GM23338 (cell line): ENCODE measurements around the gene GALR2. TPM values are rescaled to one million over a fixed set of nuclear protein-coding genes. Genes with fewer than 3 reads are reported as not detected.

Experiments
- ATAC-seq: fragments of 200-7000 bp; cut with Tn5 transposase; 3 replicates; pipeline ENCODE4 v1.9.1; 2020
- DNase-seq: peaks from one replicate; pipeline ENCODE4 v3.0.0-alpha.2; 2015; ENCODE audit warnings: low spot score
- H2AFZ ChIP-seq: fragments of 200-600 bp; sonication (generic); 2 replicates; pipeline ENCODE4 v1.8.0; 2016; ENCODE audit warnings: antibody characterized with exemption, mild to moderate bottlenecking, moderate library complexity
- H3F3A ChIP-seq: fragments of 200-600 bp; sonication (generic); replicated peaks from 2 replicates; pipeline ENCODE4 v1.8.0; 2017; ENCODE audit warnings: antibody characterized with exemption, mixed run types, low read depth
- H3K27ac ChIP-seq: fragments of 200-600 bp; sonication (generic); 2 replicates; pipeline ENCODE4 v1.6.1; 2016; ENCODE audit warnings: low read depth
- H3K27me3 ChIP-seq: fragments of 200-600 bp; sonication (generic); 2 replicates; pipeline ENCODE4 v1.8.0; 2016; ENCODE audit warnings: mild to moderate bottlenecking, mixed run types, moderate library complexity; ENCODE audit not compliant: insufficient read depth
- H3K36me3 ChIP-seq: fragments of 200-600 bp; sonication (generic); 2 replicates; pipeline ENCODE4 v1.8.0; 2016; ENCODE audit warnings: mild to moderate bottlenecking; ENCODE audit not compliant: insufficient read depth
- H3K4me1 ChIP-seq: fragments of 200-600 bp; sonication (generic); 2 replicates; pipeline ENCODE4 v1.8.0; 2016; ENCODE audit warnings: mild to moderate bottlenecking, moderate library complexity; ENCODE audit not compliant: insufficient read depth
- H3K4me2 ChIP-seq: fragments of 200-600 bp; sonication (generic); 2 replicates; pipeline ENCODE4 v1.7.1; 2017; ENCODE audit warnings: mixed run types
- H3K4me3 ChIP-seq: fragments of 200-600 bp; sonication (generic); 2 replicates; pipeline ENCODE4 v1.6.1; 2016; ENCODE audit warnings: mixed run types
- H3K79me2 ChIP-seq: fragments of 200-600 bp; sonication (generic); replicated peaks from 2 replicates; pipeline ENCODE4 v1.8.0; 2017; ENCODE audit warnings: mild to moderate bottlenecking; ENCODE audit not compliant: insufficient read depth
- H3K9me2 ChIP-seq: fragments of 200-600 bp; sonication (generic); 2 replicates; pipeline ENCODE4 v1.8.0; 2017; ENCODE audit not compliant: insufficient read depth
- H4K20me1 ChIP-seq: fragments of 200-600 bp; sonication (generic); replicated peaks from 2 replicates; pipeline ENCODE4 v1.8.0; 2017; ENCODE audit warnings: mild to moderate bottlenecking; ENCODE audit not compliant: insufficient read depth
- H3K27ac Mint-ChIP-seq: 2 replicates; pipeline ENCODE4 v1.8.0; 2020; ENCODE audit warnings: inconsistent platforms, mild to moderate bottlenecking, moderate library complexity, mixed read lengths
- H3K27me3 Mint-ChIP-seq: 3 replicates; pipeline ENCODE4 v1.8.0; 2022; ENCODE audit warnings: low read depth, mild to moderate bottlenecking, moderate library complexity, mixed read lengths, inconsistent platforms; ENCODE audit not compliant: insufficient read depth, poor library complexity
- H3K36me3 Mint-ChIP-seq: 3 replicates; pipeline ENCODE4 v1.8.0; 2021; ENCODE audit warnings: low read depth, mild to moderate bottlenecking, inconsistent platforms, moderate library complexity, mixed read lengths
- H3K4me1 Mint-ChIP-seq: 3 replicates; pipeline ENCODE4 v1.8.0; 2020; ENCODE audit warnings: mild to moderate bottlenecking, inconsistent platforms, mixed read lengths
- H3K4me3 Mint-ChIP-seq: 3 replicates; pipeline ENCODE4 v1.8.0; 2021; ENCODE audit warnings: moderate library complexity, mild to moderate bottlenecking, inconsistent platforms, mixed read lengths
- H3K9me3 Mint-ChIP-seq: 3 replicates; pipeline ENCODE4 v1.8.0; 2020; ENCODE audit warnings: moderate library complexity, mild to moderate bottlenecking, inconsistent platforms, mixed read lengths
- EZH2phosphoT487 ChIP-seq: fragments of 200-600 bp; sonication (generic); IDR thresholded peaks from one replicate; pipeline ENCODE4 v1.8.1; 2018; ENCODE audit warnings: antibody characterized with exemption; ENCODE audit not compliant: unreplicated experiment
- REST ChIP-seq: IDR thresholded peaks from one replicate; pipeline ENCODE4 v1.6.1; 2018; ENCODE audit warnings: antibody characterized with exemption; ENCODE audit not compliant: unreplicated experiment
- STAT1 ChIP-seq: IDR thresholded peaks from one replicate; pipeline ENCODE4 v1.6.1; 2016; ENCODE audit warnings: antibody characterized with exemption; ENCODE audit not compliant: unreplicated experiment
- ZNF114 ChIP-seq: fragments of 250-450 bp; sonication (Bioruptor Pico); IDR thresholded peaks from 2 replicates; pipeline ENCODE4 v1.5.0; 2020; ENCODE audit warnings: mild to moderate bottlenecking, moderate library complexity
- ZNF331 ChIP-seq: fragments of 250-450 bp; sonication (Bioruptor Pico); IDR thresholded peaks from 2 replicates; pipeline ENCODE4 v1.5.0; 2020; ENCODE audit warnings: low read depth, mild to moderate bottlenecking, moderate library complexity
- ZNF462 ChIP-seq: fragments of 250-450 bp; sonication (Bioruptor Pico); IDR thresholded peaks from 2 replicates; pipeline ENCODE4 v1.5.0; 2020; ENCODE audit warnings: mild to moderate bottlenecking, moderate library complexity
- polyA plus RNA-seq: library from polyadenylated mRNA; unstranded; fragments of >200 nt; fragmentation: Nextera tagmentation; extraction: Ambion mirVana; gene quantifications from 2 replicates; pipeline ENCODE4 v1.2.1, GENCODE V29; 2016
- total RNA-seq: library from RNA; depleted of rRNA; stranded (reverse); fragments of >200 nt; shearing (Covaris generic); gene quantifications from 2 replicates; pipeline ENCODE4 v1.2.3, GENCODE V29; 2014

The GALR2 gene
- total and polyA plus RNA-seq, 2 experiments from 2014 or later: 0.50 to 2.2 TPM

- Histone ChIP-seq H3K4me1 (no peaks in the 10 kb centered on the region), H3K27me3 (no peaks in the 10 kb centered on the region), H4K20me1 (no peaks in the 10 kb centered on the region; the same call in 1 of the 2 replicates), H3F3A (no peaks in the 10 kb centered on the region), H3K79me2 (no peaks in the 10 kb centered on the region), H2AFZ (no peak overlapping the region), H3K9me2 (no peaks in the 10 kb centered on the region), H3K27ac (no peak overlapping the region), H3K36me3 (peaks cover 9% of the 10 kb centered on the region; the same call in 1 of the 2 replicates), H3K4me2 (no peak overlapping the region), H3K4me3 (no peak overlapping the region)
- ATAC-seq: no peak
- H3K4me1 Mint-ChIP-seq: no peaks in the 10 kb centered on the region
- H3K4me3 Mint-ChIP-seq: no peak overlapping the region
- H3K27me3 Mint-ChIP-seq: peaks cover 3% of the 10 kb centered on the region
- H3K36me3 Mint-ChIP-seq: peaks cover 68% of the 10 kb centered on the region
- no peak overlapping the region for H3K27ac Mint-ChIP-seq
- DNase-seq: no peak
- H3K9me3 Mint-ChIP-seq: no peaks in the 10 kb centered on the region
- TF ChIP-seq REST (no peak), ZNF462 (CRISPR knock-in tag) (no peak), EZH2phosphoT487 (no peak), ZNF331 (no peak), STAT1 (no peak), ZNF114 (no peak)
These were observed 18.2 kb downstream of the GALR2 start for GRCh38 chr17:76092526-76093413.
